ENCODE results near the gene HS2ST1.

HS2ST1 gene

DNA sequence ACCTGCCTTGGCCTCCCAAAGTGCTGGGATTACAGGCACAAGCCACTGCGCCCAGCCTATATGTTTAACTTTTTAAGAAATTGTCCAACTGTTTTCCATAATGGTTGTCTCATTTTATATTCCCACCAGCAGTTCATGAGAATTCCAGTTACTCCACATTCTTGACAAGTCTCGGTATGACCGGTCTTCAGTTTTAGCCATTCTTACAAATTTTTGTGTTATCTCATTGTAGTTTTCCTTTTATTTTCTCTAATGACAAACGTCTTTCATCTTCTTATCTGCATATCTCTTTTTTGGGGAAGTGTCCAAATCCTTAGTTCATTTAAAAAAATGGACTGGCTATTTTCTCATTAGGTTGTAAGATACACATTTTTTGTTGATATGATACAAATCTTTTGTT is 132.5 kb downstream of the HS2ST1 start:
- H3K36me3 ChIP-seq (ENCODE audit: control insufficient read depth in 2 of 2, insufficient read depth in 1 of 2, low read length in 2 of 2) = no peaks in the 10 kb centered on the region
- no peak overlapping the region for H3K4me3 ChIP-seq (ENCODE audit: low read depth, low read length)
- ChIA-PET CTCF (interaction anchor here (0.7 to 1.9 kb wide), 2 partner anchors 37 to 459 kb away, joined by 3 to 4 read pairs; no protein-coding TSS in a partner anchor), POLR2A (no interaction called here)
- no peak overlapping the region for H3K27ac ChIP-seq (ENCODE audit: extremely low read depth, low read depth, low read length)
- H3K4me1 ChIP-seq (ENCODE audit: control insufficient read depth, insufficient read depth, low read length) = no peaks in the 10 kb centered on the region
- TF ChIP-seq, protein P1, sequence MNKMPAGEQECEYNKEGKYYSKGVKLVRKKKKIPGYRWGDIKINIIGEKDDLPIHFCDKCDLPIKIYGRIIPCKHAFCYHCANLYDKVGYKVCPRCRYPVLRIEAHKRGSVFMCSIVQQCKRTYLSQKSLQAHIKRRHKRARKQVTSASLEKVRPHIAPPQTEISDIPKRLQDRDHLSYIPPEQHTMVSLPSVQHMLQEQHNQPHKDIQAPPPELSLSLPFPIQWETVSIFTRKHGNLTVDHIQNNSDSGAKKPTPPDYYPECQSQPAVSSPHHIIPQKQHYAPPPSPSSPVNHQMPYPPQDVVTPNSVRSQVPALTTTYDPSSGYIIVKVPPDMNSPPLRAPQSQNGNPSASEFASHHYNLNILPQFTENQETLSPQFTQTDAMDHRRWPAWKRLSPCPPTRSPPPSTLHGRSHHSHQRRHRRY (tag by site-specific recombination; IDR thresholded peaks at IDR 0.05) = no peak
- TF ChIP-seq OVOL3 (tag by site-specific recombination; IDR thresholded peaks at IDR 0.05) (no peak), ZNF292 (tag by site-specific recombination; IDR thresholded peaks at IDR 0.05; ENCODE audit: borderline replicate concordance, low read depth) (no peak), ZNF629 (tag by site-specific recombination; IDR thresholded peaks at IDR 0.05) (no peak), ZBTB7A (tag by site-specific recombination; IDR thresholded peaks at IDR 0.05; ENCODE audit: low read depth) (no peak), ZNF792 (tag by site-specific recombination; IDR thresholded peaks at IDR 0.05) (no peak), EGR2 (tag by site-specific recombination; IDR thresholded peaks at IDR 0.05; ENCODE audit: low read depth) (no peak), ZNF48 (tag by site-specific recombination; IDR thresholded peaks at IDR 0.05) (no peak), ZNF23 (tag by site-specific recombination; IDR thresholded peaks at IDR 0.05; ENCODE audit: borderline replicate concordance) (no peak)
- TF ChIP-seq, protein P2, sequence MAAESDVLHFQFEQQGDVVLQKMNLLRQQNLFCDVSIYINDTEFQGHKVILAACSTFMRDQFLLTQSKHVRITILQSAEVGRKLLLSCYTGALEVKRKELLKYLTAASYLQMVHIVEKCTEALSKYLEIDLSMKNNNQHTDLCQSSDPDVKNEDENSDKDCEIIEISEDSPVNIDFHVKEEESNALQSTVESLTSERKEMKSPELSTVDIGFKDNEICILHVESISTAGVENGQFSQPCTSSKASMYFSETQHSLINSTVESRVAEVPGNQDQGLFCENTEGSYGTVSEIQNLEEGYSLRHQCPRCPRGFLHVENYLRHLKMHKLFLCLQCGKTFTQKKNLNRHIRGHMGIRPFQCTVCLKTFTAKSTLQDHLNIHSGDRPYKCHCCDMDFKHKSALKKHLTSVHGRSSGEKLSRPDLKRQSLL (tag by site-specific recombination; IDR thresholded peaks at IDR 0.05) = no peak
- TF ChIP-seq, protein P3, sequence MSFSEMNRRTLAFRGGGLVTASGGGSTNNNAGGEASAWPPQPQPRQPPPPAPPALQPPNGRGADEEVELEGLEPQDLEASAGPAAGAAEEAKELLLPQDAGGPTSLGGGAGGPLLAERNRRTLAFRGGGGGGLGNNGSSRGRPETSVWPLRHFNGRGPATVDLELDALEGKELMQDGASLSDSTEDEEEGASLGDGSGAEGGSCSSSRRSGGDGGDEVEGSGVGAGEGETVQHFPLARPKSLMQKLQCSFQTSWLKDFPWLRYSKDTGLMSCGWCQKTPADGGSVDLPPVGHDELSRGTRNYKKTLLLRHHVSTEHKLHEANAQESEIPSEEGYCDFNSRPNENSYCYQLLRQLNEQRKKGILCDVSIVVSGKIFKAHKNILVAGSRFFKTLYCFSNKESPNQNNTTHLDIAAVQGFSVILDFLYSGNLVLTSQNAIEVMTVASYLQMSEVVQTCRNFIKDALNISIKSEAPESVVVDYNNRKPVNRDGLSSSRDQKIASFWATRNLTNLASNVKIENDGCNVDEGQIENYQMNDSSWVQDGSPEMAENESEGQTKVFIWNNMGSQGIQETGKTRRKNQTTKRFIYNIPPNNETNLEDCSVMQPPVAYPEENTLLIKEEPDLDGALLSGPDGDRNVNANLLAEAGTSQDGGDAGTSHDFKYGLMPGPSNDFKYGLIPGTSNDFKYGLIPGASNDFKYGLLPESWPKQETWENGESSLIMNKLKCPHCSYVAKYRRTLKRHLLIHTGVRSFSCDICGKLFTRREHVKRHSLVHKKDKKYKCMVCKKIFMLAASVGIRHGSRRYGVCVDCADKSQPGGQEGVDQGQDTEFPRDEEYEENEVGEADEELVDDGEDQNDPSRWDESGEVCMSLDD (tag by site-specific recombination; IDR thresholded peaks at IDR 0.05) = no peak
- TF ChIP-seq, protein P4, sequence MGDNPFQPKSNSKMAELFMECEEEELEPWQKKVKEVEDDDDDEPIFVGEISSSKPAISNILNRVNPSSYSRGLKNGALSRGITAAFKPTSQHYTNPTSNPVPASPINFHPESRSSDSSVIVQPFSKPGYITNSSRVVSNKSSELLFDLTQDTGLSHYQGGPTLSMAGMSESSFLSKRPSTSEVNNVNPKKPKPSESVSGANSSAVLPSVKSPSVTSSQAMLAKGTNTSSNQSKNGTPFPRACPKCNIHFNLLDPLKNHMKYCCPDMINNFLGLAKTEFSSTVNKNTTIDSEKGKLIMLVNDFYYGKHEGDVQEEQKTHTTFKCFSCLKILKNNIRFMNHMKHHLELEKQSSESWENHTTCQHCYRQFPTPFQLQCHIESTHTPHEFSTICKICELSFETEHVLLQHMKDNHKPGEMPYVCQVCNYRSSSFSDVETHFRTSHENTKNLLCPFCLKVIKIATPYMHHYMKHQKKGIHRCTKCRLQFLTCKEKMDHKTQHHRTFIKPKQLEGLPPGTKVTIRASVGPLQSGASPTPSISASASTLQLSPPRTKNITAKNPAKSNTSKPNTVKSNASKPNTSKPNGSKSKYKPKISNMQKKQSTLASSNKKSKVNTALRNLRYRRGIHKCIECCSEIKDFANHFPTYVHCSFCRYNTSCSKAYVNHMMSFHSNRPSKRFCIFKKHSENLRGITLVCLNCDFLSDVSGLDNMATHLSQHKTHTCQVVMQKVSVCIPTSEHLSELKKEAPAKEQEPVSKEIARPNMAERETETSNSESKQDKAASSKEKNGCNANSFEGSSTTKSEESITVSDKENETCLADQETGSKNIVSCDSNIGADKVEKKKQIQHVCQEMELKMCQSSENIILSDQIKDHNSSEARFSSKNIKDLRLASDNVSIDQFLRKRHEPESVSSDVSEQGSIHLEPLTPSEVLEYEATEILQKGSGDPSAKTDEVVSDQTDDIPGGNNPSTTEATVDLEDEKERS (tag by site-specific recombination; IDR thresholded peaks at IDR 0.05) = no peak
- TF ChIP-seq, protein P5, sequence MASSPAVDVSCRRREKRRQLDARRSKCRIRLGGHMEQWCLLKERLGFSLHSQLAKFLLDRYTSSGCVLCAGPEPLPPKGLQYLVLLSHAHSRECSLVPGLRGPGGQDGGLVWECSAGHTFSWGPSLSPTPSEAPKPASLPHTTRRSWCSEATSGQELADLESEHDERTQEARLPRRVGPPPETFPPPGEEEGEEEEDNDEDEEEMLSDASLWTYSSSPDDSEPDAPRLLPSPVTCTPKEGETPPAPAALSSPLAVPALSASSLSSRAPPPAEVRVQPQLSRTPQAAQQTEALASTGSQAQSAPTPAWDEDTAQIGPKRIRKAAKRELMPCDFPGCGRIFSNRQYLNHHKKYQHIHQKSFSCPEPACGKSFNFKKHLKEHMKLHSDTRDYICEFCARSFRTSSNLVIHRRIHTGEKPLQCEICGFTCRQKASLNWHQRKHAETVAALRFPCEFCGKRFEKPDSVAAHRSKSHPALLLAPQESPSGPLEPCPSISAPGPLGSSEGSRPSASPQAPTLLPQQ (tag by site-specific recombination; IDR thresholded peaks at IDR 0.05) = no peak
- TF ChIP-seq, protein P6, sequence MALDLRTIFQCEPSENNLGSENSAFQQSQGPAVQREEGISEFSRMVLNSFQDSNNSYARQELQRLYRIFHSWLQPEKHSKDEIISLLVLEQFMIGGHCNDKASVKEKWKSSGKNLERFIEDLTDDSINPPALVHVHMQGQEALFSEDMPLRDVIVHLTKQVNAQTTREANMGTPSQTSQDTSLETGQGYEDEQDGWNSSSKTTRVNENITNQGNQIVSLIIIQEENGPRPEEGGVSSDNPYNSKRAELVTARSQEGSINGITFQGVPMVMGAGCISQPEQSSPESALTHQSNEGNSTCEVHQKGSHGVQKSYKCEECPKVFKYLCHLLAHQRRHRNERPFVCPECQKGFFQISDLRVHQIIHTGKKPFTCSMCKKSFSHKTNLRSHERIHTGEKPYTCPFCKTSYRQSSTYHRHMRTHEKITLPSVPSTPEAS (tag by site-specific recombination; IDR thresholded peaks at IDR 0.05) = no peak
- H3K9me3 ChIP-seq (ENCODE audit: control insufficient read depth, insufficient read depth, low read depth, low read length) = no peaks in the 10 kb centered on the region

DNA sequence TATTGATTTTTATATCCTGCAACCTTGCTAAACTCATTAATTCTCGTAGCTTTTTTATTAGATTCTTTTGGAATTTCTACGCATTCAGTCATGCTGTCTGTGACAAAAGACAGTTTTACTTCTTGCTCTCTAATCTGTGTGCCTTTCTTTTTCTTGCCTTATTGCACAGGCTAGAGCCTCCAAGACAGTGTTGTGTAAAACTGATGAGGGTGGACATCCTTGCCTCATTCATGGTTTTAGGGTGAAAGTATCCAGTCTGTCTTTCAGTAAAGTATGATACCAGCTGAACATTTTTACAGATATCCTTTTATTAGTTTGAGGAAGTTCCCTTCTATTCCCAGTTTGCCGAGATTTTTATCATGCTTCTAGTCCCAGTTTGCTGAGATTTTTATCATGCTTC is 133.8 kb downstream of the HS2ST1 start:
- no peak overlapping the region for H3K4me3 ChIP-seq (ENCODE audit: low read depth, low read length)
- no peak overlapping the region for H3K27ac ChIP-seq (ENCODE audit: extremely low read depth, low read depth, low read length)
- H3K9me3 ChIP-seq (ENCODE audit: control insufficient read depth, insufficient read depth, low read depth, low read length) = no peaks in the 10 kb centered on the region
- CTCF ChIA-PET = no interaction called here
- no peaks in the 10 kb centered on the region for H3K36me3 ChIP-seq (ENCODE audit: control insufficient read depth in 2 of 2, insufficient read depth in 1 of 2, low read length in 2 of 2)
- no peaks in the 10 kb centered on the region for H3K4me1 ChIP-seq (ENCODE audit: control insufficient read depth, insufficient read depth, low read length)
- POLR2A ChIA-PET = no interaction called here
- no peak for TF ChIP-seq ZNF677 (tag by site-specific recombination; IDR thresholded peaks at IDR 0.05)
- TF ChIP-seq ZNF555 (tag by site-specific recombination; conservative IDR thresholded peaks at IDR 0.05) = no peak
- TF ChIP-seq, protein P7, sequence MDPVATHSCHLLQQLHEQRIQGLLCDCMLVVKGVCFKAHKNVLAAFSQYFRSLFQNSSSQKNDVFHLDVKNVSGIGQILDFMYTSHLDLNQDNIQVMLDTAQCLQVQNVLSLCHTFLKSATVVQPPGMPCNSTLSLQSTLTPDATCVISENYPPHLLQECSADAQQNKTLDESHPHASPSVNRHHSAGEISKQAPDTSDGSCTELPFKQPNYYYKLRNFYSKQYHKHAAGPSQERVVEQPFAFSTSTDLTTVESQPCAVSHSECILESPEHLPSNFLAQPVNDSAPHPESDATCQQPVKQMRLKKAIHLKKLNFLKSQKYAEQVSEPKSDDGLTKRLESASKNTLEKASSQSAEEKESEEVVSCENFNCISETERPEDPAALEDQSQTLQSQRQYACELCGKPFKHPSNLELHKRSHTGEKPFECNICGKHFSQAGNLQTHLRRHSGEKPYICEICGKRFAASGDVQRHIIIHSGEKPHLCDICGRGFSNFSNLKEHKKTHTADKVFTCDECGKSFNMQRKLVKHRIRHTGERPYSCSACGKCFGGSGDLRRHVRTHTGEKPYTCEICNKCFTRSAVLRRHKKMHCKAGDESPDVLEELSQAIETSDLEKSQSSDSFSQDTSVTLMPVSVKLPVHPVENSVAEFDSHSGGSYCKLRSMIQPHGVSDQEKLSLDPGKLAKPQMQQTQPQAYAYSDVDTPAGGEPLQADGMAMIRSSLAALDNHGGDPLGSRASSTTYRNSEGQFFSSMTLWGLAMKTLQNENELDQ (tag by site-specific recombination; IDR thresholded peaks at IDR 0.05; ENCODE audit: low read depth) = no peak
- no peak for TF ChIP-seq ZNF140 (tag by site-specific recombination; IDR thresholded peaks at IDR 0.05)
- TF ChIP-seq ZNF23 (tag by site-specific recombination; IDR thresholded peaks at IDR 0.05; ENCODE audit: borderline replicate concordance) = no peak
- TF ChIP-seq ZNF274 (IDR thresholded peaks at IDR 0.05; ENCODE audit: low read length) = no peak
- TF ChIP-seq ZNF274 (tag by site-specific recombination; IDR thresholded peaks at IDR 0.05; ENCODE audit: borderline replicate concordance) = no peak
- peak; percentile 75 for TF ChIP-seq SETDB1 (IDR thresholded peaks at IDR 0.05; ENCODE audit: insufficient read length, low read length)
